ENCODE data around the gene HRH1. TPM values are rescaled to one million over a fixed set of nuclear protein-coding genes. Genes with fewer than 3 reads are reported as not detected.

HRH1 gene
- total RNA-seq, 1 experiment from 2014 or later = 4.6 TPM

GRCh38 chr3:11128682-11129632, 25.3 kb upstream of the HRH1 start:
- no peaks in the 10 kb centered on the region for H3K4me1 ChIP-seq (ENCODE audit: control insufficient read depth, insufficient read depth, low read length)
- intact Hi-C loops (cut with micrococcal nuclease; ENCODE audit: unreplicated experiment) = no loop called here
- H3K4me3 ChIP-seq (ENCODE audit: low read depth in 2 of 2, low read length in 2 of 2) = no peak overlapping the region
- no TSS peak for BruUV-seq (replicated peaks)
- in situ Hi-C loops (cut with HindIII; ENCODE audit: low pct_unique_long_range_greater_than_20kb, low sequenced_read_pairs) = no loop called here
- TF ChIP-seq POLR2AphosphoS5 (IDR thresholded peaks at IDR 0.05; ENCODE audit: low read depth, low read length) = no peak
- TF ChIP-seq SIN3A (IDR thresholded peaks at IDR 0.05; ENCODE audit: borderline replicate concordance, insufficient read depth, low read depth, low read length) = no peak
- no peak for TF ChIP-seq REST (IDR thresholded peaks at IDR 0.05; ENCODE audit: insufficient read depth in 1 of 2, low read depth in 2 of 2, low read length in 1 of 2)
- no peak for TF ChIP-seq CTCF (IDR thresholded peaks at IDR 0.05)
- TF ChIP-seq TCF7L2 (IDR thresholded peaks at IDR 0.05; ENCODE audit: low read depth, low read length) = no peak
- DNase-seq (ENCODE audit: low read depth, low spot score) (no peak), ATAC-seq (no peak)
- no peaks in the 10 kb centered on the region for H3K9me3 ChIP-seq (ENCODE audit: control insufficient read depth, insufficient read depth, low read depth, low read length)
- ChIA-PET CTCF (no interaction called here), POLR2A (no interaction called here)
- H3K36me3 ChIP-seq (ENCODE audit: control insufficient read depth, insufficient read depth, low read length) = no peaks in the 10 kb centered on the region
- no peak overlapping the region for H3K27ac ChIP-seq (ENCODE audit: low read length)
- H3K27me3 ChIP-seq (ENCODE audit: control insufficient read depth, insufficient read depth, low read length) = no peaks in the 10 kb centered on the region

- Histone ChIP-seq H3K4me3 (ENCODE audit: low read depth in 2 of 2, low read length in 2 of 2) (no peak overlapping the region), H3K27me3 (ENCODE audit: control insufficient read depth, insufficient read depth, low read length) (no peaks in the 10 kb centered on the region), H3K27ac (ENCODE audit: low read length) (no peak overlapping the region), H3K9me3 (ENCODE audit: control insufficient read depth, insufficient read depth, low read depth, low read length) (no peaks in the 10 kb centered on the region), H3K4me1 (ENCODE audit: control insufficient read depth, insufficient read depth, low read length) (no peaks in the 10 kb centered on the region), H3K36me3 (ENCODE audit: control insufficient read depth, insufficient read depth, low read length) (no peaks in the 10 kb centered on the region)
- POLR2A ChIA-PET = no interaction called here
- TF ChIP-seq SIN3A (IDR thresholded peaks at IDR 0.05; ENCODE audit: borderline replicate concordance, insufficient read depth, low read depth, low read length) = no peak
- TF ChIP-seq POLR2AphosphoS5 (IDR thresholded peaks at IDR 0.05; ENCODE audit: low read depth, low read length) = no peak
- intact Hi-C loops (cut with micrococcal nuclease; ENCODE audit: unreplicated experiment) = no loop called here
- no peak for DNase-seq (ENCODE audit: low read depth, low spot score)
- in situ Hi-C loops (cut with HindIII; ENCODE audit: low pct_unique_long_range_greater_than_20kb, low sequenced_read_pairs) = no loop called here
- CTCF ChIA-PET = no interaction called here
- no peak for ATAC-seq
- BruUV-seq (replicated peaks) = no TSS peak
Measured at GRCh38 chr3:11130385-11130784, 23.9 kb upstream of the HRH1 start.

GRCh38 chr3:11131371-11131770, 22.9 kb upstream of the HRH1 start:
- CTCF ChIA-PET = no interaction called here
- Histone ChIP-seq H3K9me3 (ENCODE audit: control insufficient read depth, insufficient read depth, low read depth, low read length) (no peaks in the 10 kb centered on the region), H3K4me1 (ENCODE audit: control insufficient read depth, insufficient read depth, low read length) (peaks cover under 1% of the 10 kb centered on the region; the same call in 1 of the 2 replicates), H3K4me3 (ENCODE audit: low read depth in 2 of 2, low read length in 2 of 2) (no peak overlapping the region), H3K27ac (ENCODE audit: low read length) (no peak overlapping the region), H3K36me3 (ENCODE audit: control insufficient read depth, insufficient read depth, low read length) (no peaks in the 10 kb centered on the region), H3K27me3 (ENCODE audit: control insufficient read depth, insufficient read depth, low read length) (no peaks in the 10 kb centered on the region)
- intact Hi-C loops (cut with micrococcal nuclease; ENCODE audit: unreplicated experiment) (no loop called here), in situ Hi-C loops (cut with HindIII; ENCODE audit: low pct_unique_long_range_greater_than_20kb, low sequenced_read_pairs) (no loop called here)
- no peak for TF ChIP-seq POLR2AphosphoS5 (IDR thresholded peaks at IDR 0.05; ENCODE audit: low read depth, low read length)
- TF ChIP-seq REST (IDR thresholded peaks at IDR 0.05; ENCODE audit: insufficient read depth in 1 of 2, low read depth in 2 of 2, low read length in 1 of 2) = no peak
- TF ChIP-seq TCF7L2 (IDR thresholded peaks at IDR 0.05; ENCODE audit: low read depth, low read length) = no peak
- TF ChIP-seq SIN3A (IDR thresholded peaks at IDR 0.05; ENCODE audit: borderline replicate concordance, insufficient read depth, low read depth, low read length) = no peak
- TF ChIP-seq CTCF (IDR thresholded peaks at IDR 0.05) = no peak
- DNase-seq (ENCODE audit: low read depth, low spot score) (no peak), ATAC-seq (no peak)
- POLR2A ChIA-PET = no interaction called here
- BruUV-seq (replicated peaks) = no TSS peak

All from Panc1 (cell line).